Vagina (tissue), 2 donors: ENCODE data around the gene RAB4B.

Source experiments
- POLR2A ChIP-seq, 2 donors: fragments of 450-650 bp; IDR thresholded peaks; one replicate each; pipeline ENCODE4 v1.6.1; 2017; ENCODE audit warnings: antibody characterized with exemption in 2 of 2, mild to moderate bottlenecking in 2 of 2, moderate library complexity in 2 of 2
- POLR2AphosphoS5 ChIP-seq, 2 donors: sonication (generic); formaldehyde crosslinking; IDR thresholded peaks; one replicate each; pipeline ENCODE4 v1.9.0; 2017; ENCODE audit warnings: antibody characterized with exemption in 2 of 2, mild to moderate bottlenecking in 2 of 2, low read depth in 1 of 2; ENCODE audit not compliant: insufficient read depth in 1 of 2
- TF ChIP-seq, protein P1 (sequence below), 3 experiments: fragments of 450-650 bp in 2 of 3; fragments of 200-600 bp in 1 of 3; sonication (generic) in 1 of 3; IDR thresholded peaks; one replicate each; pipeline ENCODE4 v1.5.1; 2017 to 2019; ENCODE audit warnings: antibody characterized with exemption in 3 of 3, mild to moderate bottlenecking in 2 of 3, moderate library complexity in 2 of 3

GRCh38 chr19:40781140-40781539, 3.1 kb downstream of the RAB4B start:
- no peak for TF ChIP-seq POLR2AphosphoS5 (IDR thresholded peaks at IDR 0.05; ENCODE audit: insufficient read depth in 1 of 2, low read depth in 1 of 2)
- TF ChIP-seq, protein P1, sequence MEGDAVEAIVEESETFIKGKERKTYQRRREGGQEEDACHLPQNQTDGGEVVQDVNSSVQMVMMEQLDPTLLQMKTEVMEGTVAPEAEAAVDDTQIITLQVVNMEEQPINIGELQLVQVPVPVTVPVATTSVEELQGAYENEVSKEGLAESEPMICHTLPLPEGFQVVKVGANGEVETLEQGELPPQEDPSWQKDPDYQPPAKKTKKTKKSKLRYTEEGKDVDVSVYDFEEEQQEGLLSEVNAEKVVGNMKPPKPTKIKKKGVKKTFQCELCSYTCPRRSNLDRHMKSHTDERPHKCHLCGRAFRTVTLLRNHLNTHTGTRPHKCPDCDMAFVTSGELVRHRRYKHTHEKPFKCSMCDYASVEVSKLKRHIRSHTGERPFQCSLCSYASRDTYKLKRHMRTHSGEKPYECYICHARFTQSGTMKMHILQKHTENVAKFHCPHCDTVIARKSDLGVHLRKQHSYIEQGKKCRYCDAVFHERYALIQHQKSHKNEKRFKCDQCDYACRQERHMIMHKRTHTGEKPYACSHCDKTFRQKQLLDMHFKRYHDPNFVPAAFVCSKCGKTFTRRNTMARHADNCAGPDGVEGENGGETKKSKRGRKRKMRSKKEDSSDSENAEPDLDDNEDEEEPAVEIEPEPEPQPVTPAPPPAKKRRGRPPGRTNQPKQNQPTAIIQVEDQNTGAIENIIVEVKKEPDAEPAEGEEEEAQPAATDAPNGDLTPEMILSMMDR (IDR thresholded peaks at IDR 0.05): no peak
- no peak for TF ChIP-seq POLR2A (IDR thresholded peaks at IDR 0.05)
